ENCODE measurements around the gene GPR156.

GRCh38 chr3:120227710-120228347 lies 57.2 kb downstream of the GPR156 start:
- TF ChIP-seq CTCF (conservative IDR thresholded peaks at IDR 0.05 in 1 of 2, IDR thresholded peaks at IDR 0.05 in 1 of 2; ENCODE audit: extremely low read depth in 1 of 2, insufficient read depth in 1 of 2, low read depth in 1 of 2, low read length in 2 of 2) = no peak
- no peak for TF ChIP-seq EZH2 (IDR thresholded peaks at IDR 0.05; ENCODE audit: borderline replicate concordance, low read length)

Measured in mammary epithelial cell (primary cell).